Measurements from ENCODE around the gene THUMPD3.
A peak's percentile ranks its signal among the peaks of the same experiment; 100 is the strongest.

The THUMPD3 gene, protein sequence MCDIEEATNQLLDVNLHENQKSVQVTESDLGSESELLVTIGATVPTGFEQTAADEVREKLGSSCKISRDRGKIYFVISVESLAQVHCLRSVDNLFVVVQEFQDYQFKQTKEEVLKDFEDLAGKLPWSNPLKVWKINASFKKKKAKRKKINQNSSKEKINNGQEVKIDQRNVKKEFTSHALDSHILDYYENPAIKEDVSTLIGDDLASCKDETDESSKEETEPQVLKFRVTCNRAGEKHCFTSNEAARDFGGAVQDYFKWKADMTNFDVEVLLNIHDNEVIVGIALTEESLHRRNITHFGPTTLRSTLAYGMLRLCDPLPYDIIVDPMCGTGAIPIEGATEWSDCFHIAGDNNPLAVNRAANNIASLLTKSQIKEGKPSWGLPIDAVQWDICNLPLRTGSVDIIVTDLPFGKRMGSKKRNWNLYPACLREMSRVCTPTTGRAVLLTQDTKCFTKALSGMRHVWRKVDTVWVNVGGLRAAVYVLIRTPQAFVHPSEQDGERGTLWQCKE

DNA sequence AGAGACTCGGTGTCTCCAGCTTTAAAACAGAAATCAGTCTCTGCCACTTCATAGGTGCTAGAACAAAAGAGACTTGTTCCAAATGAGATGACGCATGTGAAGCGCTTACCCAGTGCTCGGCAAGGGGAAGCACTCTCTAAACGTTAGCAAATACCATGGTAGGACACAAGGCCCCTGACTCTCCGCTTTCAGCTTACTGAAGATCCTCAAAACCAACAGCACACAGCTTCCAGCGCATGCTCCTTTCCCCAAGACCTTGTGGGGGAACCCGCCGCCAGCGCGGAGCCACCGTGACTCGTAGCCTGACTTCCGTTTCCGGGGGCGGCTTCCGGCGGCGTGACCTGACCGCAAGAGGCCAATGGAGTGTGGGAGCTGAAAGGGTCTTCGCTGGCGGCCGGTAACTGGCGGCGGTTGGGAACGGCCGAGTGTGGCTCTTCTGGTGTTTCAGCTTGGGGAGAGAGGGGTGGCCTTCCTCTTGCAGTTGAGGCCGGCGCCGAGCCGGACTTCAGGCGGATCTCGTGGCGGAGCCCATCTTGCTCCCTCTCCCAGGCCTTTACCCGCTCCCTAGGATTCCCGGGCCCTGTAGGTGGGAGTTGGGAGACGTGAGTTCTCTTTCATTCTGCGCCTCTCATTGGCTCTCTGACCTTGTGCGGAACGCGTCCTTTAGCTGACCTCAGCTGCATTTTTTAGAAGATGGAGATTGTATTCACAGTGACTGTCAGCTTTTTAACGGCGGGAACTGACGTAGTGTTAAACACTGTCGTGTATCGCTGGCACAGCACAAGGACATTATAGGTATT, at the start of gene THUMPD3:
THUMPD3 (plus strand) TSS at position 324 of the 800 bp plus-strand sequence. CDS start 2,015 bp downstream, outside the sequence.
- DNase-seq = peak; percentile 35

DNA sequence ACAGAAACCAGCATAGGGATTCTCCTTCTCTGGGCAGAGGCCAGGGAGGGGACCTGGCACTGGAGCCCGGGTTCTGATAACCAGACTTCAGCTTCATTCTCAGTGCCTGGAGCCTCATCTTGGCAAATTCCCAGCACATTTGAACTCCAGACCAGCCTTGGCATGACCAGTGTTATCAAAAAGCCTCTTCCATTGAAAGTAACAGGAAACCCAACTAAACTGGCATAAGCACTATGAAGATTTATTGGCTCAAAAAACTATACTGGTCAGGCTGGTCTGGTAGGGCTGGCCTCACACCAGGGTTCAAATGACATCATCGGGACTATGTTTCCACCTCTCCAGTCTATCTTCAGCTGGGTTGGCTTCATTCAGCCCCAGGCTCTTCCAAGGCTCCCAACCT, 48.1 kb upstream of the THUMPD3 start:
- DNase-seq = no peak

DNA sequence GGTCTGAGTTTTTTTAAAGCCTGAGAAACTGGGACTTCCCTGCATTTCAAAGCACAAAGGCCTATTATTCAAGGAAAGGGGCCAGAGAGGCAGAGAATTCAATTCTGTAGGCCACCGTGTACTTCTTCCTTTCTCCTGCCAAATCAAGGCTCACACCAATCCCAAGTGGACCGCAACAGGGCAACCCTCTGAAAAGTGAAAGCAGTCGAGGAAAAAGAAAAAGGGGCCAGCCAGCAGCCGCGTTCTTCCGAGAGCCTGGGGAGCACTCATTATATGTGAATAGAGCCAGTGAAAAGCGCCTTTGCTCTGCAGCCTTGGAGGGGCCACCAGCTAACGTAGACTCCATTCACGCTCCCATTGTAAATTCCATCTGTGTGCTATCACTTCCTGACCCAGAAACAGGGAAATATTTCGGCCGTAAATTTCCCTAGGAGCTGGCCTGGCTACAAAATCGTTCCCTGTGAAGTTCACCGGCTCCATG, 45.9 kb upstream of the THUMPD3 start:
- no peak for DNase-seq

DNA sequence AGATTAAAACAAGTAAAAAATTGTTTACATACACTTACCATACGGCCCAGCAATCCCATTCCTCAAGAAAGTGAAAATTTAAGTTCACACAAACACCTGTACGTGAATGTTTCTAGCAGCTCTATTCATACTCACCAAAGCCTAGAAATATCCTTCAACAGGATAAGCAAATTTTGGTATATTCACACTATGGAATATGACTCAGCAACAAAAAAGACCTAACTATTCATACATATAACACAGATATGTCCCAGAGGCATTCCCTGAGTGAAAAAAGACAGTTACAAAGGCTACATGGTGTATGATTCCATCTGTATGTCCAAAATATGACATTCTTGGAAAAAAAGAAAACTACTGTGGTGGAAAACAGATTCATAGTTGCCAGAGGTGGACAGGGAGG, 40.1 kb upstream of the THUMPD3 start:
- no peak for DNase-seq

DNA sequence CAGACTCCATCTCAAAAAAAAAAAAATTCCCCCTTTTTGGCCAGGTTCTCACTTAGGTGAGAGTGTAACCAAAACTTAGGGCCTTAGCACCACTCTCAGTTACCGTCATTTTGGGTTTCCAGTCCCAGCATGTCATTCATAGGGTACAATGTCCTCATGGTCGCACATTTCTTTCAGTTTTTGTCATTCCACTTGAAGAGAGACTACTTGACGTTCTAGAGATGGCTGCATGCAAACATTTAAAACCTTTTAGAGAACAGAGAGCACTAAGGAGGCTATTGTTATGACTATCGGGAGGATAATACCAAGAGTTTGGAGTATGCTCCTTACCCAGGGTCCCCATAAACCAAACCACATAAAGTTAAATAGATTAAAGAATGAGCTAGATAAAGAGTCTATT, 37.9 kb upstream of the THUMPD3 start:
- DNase-seq = no peak

DNA sequence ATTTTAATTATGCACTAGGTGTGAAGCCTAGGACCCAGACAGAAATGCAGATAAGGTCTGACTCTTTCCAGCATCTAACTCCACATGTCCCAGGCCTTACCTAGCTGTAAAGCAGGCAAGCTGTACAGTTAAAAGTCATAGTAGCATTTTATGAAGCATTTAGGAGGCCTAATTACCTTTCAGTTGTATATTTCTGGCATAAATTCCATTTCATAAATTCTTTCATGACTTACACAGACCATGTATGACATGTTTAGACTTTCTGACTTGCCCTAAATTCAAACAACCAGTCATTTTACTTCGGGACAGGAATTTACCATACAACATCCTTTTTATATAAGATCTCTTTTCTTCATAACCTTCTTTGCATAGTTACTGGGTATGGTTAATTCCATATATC, 35.3 kb upstream of the THUMPD3 start:
- no peak for DNase-seq

DNA sequence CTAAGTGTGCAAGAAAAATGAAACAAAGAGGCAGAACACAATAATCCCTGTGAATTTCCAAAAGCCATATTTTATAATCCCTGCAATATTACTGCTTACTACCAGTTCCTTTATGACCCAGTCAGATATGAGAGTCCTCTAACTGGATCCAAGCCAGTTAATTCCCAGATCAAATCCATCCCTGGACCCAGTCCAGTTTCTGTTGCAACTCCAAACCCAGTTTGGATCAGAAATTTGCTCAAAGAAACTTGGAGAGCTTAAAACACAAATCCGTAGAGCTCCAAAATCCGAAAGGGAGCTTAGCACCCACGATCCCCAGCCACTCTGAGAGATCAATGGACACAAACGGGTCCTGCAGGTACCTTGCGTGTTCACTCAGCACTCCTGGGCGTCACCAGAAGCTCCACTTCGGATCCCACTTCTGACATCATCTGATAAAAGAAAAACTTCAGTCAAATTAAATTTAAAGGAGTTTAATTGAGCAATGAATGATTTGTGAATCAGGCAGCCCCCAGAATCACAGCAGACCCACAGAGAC, 32.6 kb upstream of the THUMPD3 start:
- no peak for DNase-seq

DNA sequence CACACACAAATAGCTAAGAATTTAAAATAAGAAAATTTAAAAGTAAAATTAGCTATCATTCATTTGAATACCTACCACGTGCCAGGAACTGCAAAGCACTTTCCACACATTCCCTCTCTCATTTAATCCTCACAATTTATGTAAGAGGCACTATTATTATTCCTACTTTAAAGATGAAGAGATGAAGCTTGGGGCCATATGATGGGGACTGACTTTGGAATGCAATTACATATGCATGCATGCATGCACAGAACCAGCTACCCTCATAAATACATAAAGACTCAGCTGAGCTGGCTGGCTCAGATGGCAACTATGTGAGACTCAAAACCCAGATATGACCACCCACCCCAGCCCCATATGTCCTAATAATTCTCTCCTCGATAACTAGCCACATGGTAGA, 31.7 kb upstream of the THUMPD3 start:
- no peak for DNase-seq

DNA sequence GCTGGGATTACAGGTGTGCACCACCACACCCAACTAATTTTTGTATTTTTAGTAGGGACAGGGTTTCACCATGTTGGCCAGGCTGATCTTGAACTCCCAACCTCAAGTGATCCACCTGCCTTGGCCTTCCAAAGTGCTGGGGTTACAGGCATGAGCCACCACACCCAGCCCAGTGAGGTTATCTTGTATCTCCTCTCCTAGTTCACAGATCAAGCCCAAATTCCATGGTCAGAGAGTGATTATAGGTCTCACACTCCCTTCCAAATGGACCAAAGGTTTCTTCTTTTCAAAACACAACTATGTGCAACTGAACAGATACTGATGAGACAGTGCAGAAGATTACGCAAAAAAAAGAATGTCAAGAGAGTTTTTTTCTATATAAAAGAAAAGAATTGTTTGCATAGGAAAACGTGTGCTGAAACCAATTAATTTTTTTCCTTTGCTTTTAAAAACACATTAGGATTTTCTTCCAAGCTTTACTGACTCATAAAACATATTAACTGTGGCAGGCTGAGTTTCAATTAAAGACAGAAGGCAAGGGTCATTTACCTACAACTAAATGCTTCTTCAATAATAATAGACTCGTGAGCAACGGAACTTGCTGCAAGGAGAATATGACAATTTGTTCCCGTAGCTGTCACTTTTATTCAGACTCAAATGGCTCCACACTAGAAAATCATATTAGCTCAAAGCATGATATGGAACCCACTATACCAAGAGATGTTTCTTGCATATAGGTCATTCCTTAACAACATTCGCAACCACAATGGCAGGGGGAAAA, 30.4 kb upstream of the THUMPD3 start:
- no peak for DNase-seq

DNA sequence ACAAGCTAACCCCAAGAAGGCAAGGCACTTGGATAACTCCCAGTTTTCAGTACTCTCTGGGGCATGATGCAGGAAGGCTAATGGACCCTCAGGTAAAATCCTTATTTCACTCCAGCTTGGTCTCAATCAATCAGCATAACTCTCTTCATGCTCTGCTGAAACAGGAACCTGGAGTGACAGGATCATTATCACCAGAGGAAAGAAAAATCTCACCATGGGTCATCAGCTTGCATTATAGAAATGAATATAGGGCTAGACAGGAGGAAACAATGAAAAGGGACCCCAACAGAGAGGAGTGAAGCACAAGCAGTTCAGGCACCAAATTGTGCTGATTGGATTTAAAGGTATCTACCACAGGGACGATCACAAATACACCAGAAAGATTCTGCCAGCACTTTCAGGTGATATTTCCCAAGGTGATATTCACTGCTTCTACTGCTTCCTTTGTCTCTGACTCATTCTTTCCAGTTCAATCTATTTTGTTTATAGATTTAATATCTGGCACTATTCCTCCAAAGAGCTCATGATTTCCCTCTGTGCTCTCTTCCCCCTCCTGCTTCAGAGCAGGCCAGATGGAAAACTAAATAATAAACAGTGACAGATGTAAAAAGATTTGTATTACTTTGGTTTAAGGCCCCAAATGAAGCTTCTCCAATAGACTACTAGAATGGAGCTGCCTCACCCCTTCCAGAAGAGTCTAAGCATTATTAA, 22.9 kb upstream of the THUMPD3 start:
- no peak for DNase-seq

DNA sequence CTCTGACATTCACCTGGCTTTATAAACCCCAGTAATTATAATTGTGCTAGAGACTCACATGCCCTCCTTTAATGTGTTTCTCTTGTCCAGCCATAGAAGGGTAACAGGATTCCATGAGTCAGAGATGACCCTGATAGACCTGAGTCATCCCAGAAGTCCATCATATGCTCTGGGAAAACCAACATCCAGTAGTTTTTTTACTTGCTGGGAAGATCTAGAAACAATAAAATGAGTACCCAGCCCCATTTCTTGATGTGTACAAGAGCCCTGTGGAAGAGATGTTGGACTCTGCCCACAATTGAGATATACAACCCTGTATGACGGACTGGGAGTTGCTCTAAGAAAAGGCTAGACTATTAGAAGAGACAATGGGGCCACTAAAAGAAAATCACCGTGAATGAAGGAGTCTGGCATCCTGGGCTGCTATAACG, 22.4 kb upstream of the THUMPD3 start:
- no peak for DNase-seq

DNA sequence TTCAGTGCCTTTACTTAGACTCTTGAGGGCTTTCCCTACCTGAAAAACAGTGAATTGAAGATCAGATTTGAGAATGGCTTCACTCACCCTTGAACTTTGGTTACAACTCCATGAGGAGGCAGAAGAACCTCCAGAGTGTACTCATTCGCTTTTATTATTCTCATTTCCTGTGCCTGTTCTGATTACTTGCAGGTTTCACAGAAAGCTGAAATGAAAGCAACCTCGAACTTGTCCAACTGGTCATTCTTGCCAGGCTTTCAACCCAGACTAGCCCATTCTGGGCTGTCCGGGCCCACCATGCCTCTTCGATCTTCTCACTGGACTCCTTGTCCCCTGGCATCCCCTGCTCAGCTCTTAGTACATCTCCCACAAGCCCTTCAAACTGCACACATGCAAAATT, 20.2 kb upstream of the THUMPD3 start:
- DNase-seq = no peak

DNA sequence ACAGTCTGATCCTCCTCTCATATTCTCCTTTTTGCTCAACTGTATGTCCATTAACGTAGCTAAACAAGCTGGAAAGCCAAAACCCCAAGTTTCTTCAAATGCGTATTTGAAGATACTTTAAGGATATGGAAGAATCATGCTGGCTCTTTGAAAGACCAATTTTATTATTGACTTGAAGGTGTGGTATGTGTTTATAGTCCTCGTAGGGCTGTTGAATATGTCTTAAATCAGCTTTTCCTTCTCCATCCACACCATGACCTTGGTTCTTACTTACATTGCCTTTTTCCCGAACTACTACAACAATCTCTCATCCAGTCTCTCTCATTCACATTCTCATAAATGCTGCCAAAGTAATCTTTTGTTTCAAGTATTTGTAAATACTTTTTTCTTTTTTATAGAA, 19.7 kb upstream of the THUMPD3 start:
- no peak for DNase-seq

DNA sequence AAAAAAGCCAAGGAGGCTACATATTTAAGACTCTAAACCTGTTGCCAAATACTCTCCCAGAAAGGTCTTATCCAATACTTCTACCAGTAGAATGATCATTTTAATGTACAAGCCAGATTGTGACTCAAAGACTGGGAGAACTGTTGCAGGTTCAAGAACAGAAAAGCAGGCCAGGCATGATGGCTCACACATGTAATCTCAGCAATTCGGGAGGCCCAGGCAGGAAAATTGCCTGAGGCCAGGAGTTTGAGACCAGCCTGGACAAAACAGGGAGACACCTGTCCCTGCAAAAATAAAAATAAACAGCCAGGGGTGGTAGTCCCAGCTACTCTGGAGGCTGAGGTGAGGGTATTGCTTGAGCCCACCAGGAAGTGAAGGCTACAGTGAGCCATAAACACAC, 17.8 kb upstream of the THUMPD3 start:
- no peak for DNase-seq

DNA sequence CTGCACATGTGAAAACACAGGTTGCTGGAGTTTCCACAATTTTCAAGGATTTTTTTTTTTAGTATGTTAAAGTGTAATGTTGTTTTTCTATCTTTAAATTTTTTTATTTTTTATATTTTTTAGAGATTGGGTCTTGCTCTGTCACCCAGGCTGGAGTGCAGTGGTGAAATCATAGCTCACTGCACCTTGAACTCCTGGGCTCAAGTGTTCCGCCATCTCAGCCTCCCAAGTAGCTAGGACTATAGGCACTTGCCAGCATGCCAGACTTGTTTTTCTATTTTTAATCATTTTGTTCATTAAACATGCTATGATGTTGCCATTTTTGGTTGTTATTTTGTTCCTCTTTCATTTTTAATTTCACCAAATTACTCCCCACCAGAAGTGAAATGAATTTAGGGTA, 16.7 kb upstream of the THUMPD3 start:
- no peak for DNase-seq

DNA sequence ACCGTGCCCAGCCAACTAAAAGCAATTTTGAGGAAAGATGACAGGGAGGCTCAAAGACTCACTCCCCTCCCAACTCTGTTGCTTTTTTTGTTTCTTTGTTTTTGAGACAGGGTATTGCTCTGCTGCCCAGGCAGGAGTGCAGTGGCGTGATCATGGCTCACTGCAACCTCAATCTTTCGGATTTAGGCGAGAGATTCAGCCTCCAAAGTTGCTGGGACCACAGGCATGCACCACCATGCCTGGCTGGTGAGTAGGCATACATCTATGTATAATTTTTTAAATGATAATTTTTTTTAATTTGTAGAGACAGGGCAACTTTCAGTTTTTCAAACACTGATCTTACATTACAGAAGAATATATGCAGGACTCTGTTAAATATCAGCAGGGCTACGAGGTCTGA, 15.8 kb upstream of the THUMPD3 start:
- no peak for DNase-seq

DNA sequence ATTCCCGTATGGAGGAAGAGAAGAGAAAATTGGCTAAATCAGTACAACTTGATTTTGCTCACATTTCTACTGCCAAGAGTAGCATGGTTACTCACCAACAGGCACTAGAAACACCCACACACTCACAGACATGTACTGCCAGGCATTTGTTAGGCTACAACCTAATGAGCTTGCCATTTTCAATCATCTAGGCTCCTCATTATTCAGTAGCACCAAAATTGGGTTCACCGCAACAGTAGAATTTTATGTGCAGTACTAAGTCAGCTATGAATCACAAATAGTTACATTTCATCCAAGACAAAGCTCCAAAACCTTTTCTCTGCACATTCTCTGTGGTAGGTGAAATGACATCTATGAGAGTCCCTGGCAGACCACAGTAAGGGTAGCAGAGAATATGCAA, 15.0 kb upstream of the THUMPD3 start:
- DNase-seq = no peak

DNA sequence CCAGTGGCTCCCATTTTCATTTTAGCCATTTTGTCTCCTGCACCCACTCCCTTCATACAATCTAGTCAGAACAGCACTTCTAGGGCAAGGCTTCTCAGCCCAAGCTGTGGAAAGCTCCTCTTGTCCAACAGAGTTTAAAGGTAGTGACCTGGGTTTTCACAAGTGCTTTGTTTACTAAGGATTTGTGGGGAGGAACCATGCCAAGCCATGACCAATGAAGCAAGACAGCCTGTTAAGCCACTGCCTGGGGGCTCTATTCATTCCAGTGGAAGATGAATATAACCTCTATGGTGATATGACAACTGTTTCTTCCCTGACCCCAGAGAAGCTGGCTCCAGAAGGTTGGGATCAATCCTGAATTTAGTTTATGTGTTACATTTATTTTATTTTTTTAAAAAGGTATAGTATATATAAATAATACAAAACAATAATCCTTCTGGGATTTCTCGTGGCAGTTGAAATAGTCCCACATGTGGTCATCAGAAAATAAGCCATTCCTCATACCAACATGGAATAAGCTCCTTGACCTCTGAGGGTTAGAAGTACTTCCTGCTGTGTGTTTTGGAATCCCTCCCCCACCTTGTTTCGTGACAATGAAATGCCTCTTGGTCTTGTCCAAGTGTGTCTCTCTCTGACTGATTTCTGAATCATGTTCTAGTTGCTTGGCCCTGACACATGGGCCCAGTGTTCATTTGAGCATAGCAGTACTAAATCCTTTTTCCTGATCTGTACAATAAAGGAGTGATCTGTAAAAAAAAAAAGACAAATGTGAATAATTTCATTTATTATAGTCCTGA, 13.3 kb upstream of the THUMPD3 start:
- DNase-seq = no peak

DNA sequence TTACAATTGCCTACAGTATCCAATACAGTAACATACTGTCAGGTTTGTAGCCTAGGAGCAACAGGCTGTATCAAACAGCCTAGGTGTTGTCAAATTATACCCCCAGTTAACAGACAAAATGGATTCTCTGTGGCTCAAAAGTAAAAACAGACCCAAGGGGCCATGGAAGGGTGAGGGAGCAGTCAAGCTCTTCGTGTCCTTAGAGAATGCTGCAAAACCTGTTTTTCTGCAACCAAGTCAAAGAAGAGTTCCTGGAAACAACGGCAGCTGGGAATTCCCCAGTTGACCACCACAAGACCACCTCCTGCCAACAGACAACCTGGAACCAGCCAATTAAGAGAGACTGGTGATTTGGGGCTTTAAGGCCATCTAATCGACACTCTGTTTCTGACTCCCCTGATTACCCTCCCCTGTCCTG, 11.1 kb upstream of the THUMPD3 start:
- DNase-seq = no peak

DNA sequence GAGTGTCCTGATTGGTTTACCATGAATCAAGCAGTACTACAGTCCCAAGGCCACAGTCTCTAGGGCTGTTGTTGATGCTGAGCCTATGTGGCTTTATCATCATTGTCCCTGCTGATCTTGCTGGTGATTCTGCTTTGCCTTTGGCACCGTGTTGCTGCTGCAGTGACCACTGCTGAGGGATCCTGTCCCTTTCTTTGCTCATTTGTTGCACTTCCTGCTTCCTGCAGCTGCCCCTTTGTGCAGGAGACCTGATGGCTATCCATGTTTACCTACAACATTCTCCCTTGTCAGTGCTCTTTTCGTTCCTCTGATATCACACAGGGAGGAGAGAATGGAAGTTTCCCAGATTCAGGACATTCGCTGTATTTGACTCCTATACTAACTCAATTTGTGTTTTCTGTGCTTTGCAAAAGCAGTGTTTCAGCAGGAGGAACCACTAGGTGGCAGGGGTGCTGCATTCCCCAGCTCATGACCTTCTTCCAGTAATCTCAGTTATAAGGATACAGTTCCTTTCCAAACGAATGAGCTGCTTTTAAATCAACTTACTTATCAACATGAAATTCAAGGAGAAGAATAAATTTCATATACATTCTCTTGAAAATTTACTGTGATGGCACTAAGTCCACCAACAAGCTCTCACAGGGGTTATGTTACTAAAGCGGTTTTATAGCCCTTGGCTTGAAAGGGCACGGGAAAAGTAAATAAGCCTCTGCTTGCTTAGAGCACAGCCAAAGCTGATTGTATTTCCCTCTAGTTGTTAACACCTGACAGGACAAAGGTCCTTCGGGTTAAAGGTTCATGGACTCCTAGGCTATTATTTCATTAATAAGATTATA, 9.7 kb upstream of the THUMPD3 start:
- DNase-seq = no peak
